ENCODE results near the gene APOA5.
"Not testable (repeated sequence)": the region's sequence is repeated elsewhere in the genome, so short reads cannot be mapped to it uniquely, and the experiment has no call there.

The APOA5 gene

GRCh38 chr11:116811194-116811593 lies 19.5 kb upstream of the APOA5 start:
- DNase-seq (ENCODE audit: low read depth), result no peak
- Histone ChIP-seq H3K36me3 (ENCODE audit: control insufficient read depth, insufficient read depth, low read length, severe bottlenecking) (no peaks in the 10 kb centered on the region), H3K9ac (ENCODE audit: low read length) (no peak overlapping the region), H3K27me3 (replicated peaks; ENCODE audit: control insufficient read depth, insufficient read depth, low read length) (no peaks in the 10 kb centered on the region), H3K4me3 (ENCODE audit: low read length) (no peak overlapping the region), H3K9me3 (ENCODE audit: control insufficient read depth, low read length) (peaks cover 3% of the 10 kb centered on the region), H3K4me1 (ENCODE audit: control insufficient read depth, insufficient read depth, low read length) (peaks cover 10% of the 10 kb centered on the region)

- Histone ChIP-seq H3K4me3 (ENCODE audit: low read length) (no peak overlapping the region), H3K9me3 (ENCODE audit: control insufficient read depth, low read length) (peaks cover 3% of the 10 kb centered on the region), H3K9ac (ENCODE audit: low read length) (no peak overlapping the region), H3K4me1 (ENCODE audit: control insufficient read depth, insufficient read depth, low read length) (peaks cover 10% of the 10 kb centered on the region), H3K27me3 (replicated peaks; ENCODE audit: control insufficient read depth, insufficient read depth, low read length) (no peaks in the 10 kb centered on the region), H3K36me3 (ENCODE audit: control insufficient read depth, insufficient read depth, low read length, severe bottlenecking) (no peaks in the 10 kb centered on the region)
- no peak for DNase-seq (ENCODE audit: low read depth)
Observed at GRCh38 chr11:116808262-116809175, 16.8 kb upstream of the APOA5 start.

- no peak for DNase-seq (ENCODE audit: low read depth)
- Histone ChIP-seq H3K27me3 (replicated peaks; ENCODE audit: control insufficient read depth, insufficient read depth, low read length) (no peaks in the 10 kb centered on the region), H3K36me3 (ENCODE audit: control insufficient read depth, insufficient read depth, low read length, severe bottlenecking) (no peaks in the 10 kb centered on the region), H3K9me3 (ENCODE audit: control insufficient read depth, low read length) (no peaks in the 10 kb centered on the region), H3K4me3 (ENCODE audit: low read length) (no peak overlapping the region), H3K4me1 (ENCODE audit: control insufficient read depth, insufficient read depth, low read length) (peaks cover 10% of the 10 kb centered on the region), H3K9ac (ENCODE audit: low read length) (no peak overlapping the region)
Observed at GRCh38 chr11:116807601-116808261, 16.1 kb upstream of the APOA5 start.

- no peaks in the 10 kb centered on the region for H3K9me3 ChIP-seq (ENCODE audit: control insufficient read depth, low read length)
- H3K4me3 ChIP-seq (ENCODE audit: low read length), result no peak overlapping the region
- H3K36me3 ChIP-seq (ENCODE audit: control insufficient read depth, insufficient read depth, low read length, severe bottlenecking), result no peaks in the 10 kb centered on the region
- H3K27me3 ChIP-seq (replicated peaks; ENCODE audit: control insufficient read depth, insufficient read depth, low read length), result no peaks in the 10 kb centered on the region
- no peak overlapping the region for H3K9ac ChIP-seq (ENCODE audit: low read length)
- DNase-seq (ENCODE audit: low read depth), result no peak
- peaks cover 7% of the 10 kb centered on the region for H3K4me1 ChIP-seq (ENCODE audit: control insufficient read depth, insufficient read depth, low read length)
Observed at GRCh38 chr11:116804001-116804400, 12.3 kb upstream of the APOA5 start.

GRCh38 chr11:116801662-116802061 lies 10.0 kb upstream of the APOA5 start:
- H3K9ac ChIP-seq (ENCODE audit: low read length); H3K4me3 ChIP-seq (ENCODE audit: low read length); H3K4me1 ChIP-seq (ENCODE audit: control insufficient read depth, insufficient read depth, low read length); H3K9me3 ChIP-seq (ENCODE audit: control insufficient read depth, low read length); H3K27me3 ChIP-seq (replicated peaks; ENCODE audit: control insufficient read depth, insufficient read depth, low read length); H3K36me3 ChIP-seq (ENCODE audit: control insufficient read depth, insufficient read depth, low read length, severe bottlenecking); DNase-seq (ENCODE audit: low read depth): not testable (repeated sequence)

- Histone ChIP-seq H3K4me1 (ENCODE audit: control insufficient read depth, insufficient read depth, low read length) (no peaks in the 10 kb centered on the region), H3K9ac (ENCODE audit: low read length) (no peak overlapping the region), H3K36me3 (ENCODE audit: control insufficient read depth, insufficient read depth, low read length, severe bottlenecking) (no peaks in the 10 kb centered on the region), H3K4me3 (ENCODE audit: low read length) (no peak overlapping the region), H3K27me3 (replicated peaks; ENCODE audit: control insufficient read depth, insufficient read depth, low read length) (no peaks in the 10 kb centered on the region), H3K9me3 (ENCODE audit: control insufficient read depth, low read length) (no peaks in the 10 kb centered on the region)
- no peak for DNase-seq (ENCODE audit: low read depth)
Observed at GRCh38 chr11:116800610-116801009, 8.9 kb upstream of the APOA5 start.

- Histone ChIP-seq H3K27me3 (replicated peaks; ENCODE audit: control insufficient read depth, insufficient read depth, low read length) (no peaks in the 10 kb centered on the region), H3K4me3 (ENCODE audit: low read length) (no peak overlapping the region), H3K9ac (ENCODE audit: low read length) (no peak overlapping the region), H3K9me3 (ENCODE audit: control insufficient read depth, low read length) (no peaks in the 10 kb centered on the region), H3K36me3 (ENCODE audit: control insufficient read depth, insufficient read depth, low read length, severe bottlenecking) (no peaks in the 10 kb centered on the region), H3K4me1 (ENCODE audit: control insufficient read depth, insufficient read depth, low read length) (peaks cover 4% of the 10 kb centered on the region)
- no peak for DNase-seq (ENCODE audit: low read depth)
Observed at GRCh38 chr11:116798368-116798767, 6.7 kb upstream of the APOA5 start.

- Histone ChIP-seq H3K4me3 (ENCODE audit: low read length) (no peak overlapping the region), H3K9me3 (ENCODE audit: control insufficient read depth, low read length) (no peaks in the 10 kb centered on the region), H3K4me1 (ENCODE audit: control insufficient read depth, insufficient read depth, low read length) (peaks cover 10% of the 10 kb centered on the region), H3K9ac (ENCODE audit: low read length) (no peak overlapping the region), H3K27me3 (replicated peaks; ENCODE audit: control insufficient read depth, insufficient read depth, low read length) (no peaks in the 10 kb centered on the region), H3K36me3 (ENCODE audit: control insufficient read depth, insufficient read depth, low read length, severe bottlenecking) (no peaks in the 10 kb centered on the region)
- DNase-seq (ENCODE audit: low read depth), result no peak
Observed at GRCh38 chr11:116797816-116798215, 6.1 kb upstream of the APOA5 start.

- no peak overlapping the region for H3K4me3 ChIP-seq (ENCODE audit: low read length)
- no peaks in the 10 kb centered on the region for H3K9me3 ChIP-seq (ENCODE audit: control insufficient read depth, low read length)
- no peak overlapping the region for H3K9ac ChIP-seq (ENCODE audit: low read length)
- H3K4me1 ChIP-seq (ENCODE audit: control insufficient read depth, insufficient read depth, low read length), result peaks cover 23% of the 10 kb centered on the region
- H3K27me3 ChIP-seq (replicated peaks; ENCODE audit: control insufficient read depth, insufficient read depth, low read length), result no peaks in the 10 kb centered on the region
- no peaks in the 10 kb centered on the region for H3K36me3 ChIP-seq (ENCODE audit: control insufficient read depth, insufficient read depth, low read length, severe bottlenecking)
- no peak for DNase-seq (ENCODE audit: low read depth)
Observed at GRCh38 chr11:116796548-116796947, 4.9 kb upstream of the APOA5 start.

- no peaks in the 10 kb centered on the region for H3K27me3 ChIP-seq (replicated peaks; ENCODE audit: control insufficient read depth, insufficient read depth, low read length)
- peaks cover 28% of the 10 kb centered on the region for H3K4me1 ChIP-seq (ENCODE audit: control insufficient read depth, insufficient read depth, low read length)
- H3K36me3 ChIP-seq (ENCODE audit: control insufficient read depth, insufficient read depth, low read length, severe bottlenecking), result no peaks in the 10 kb centered on the region
- H3K9me3 ChIP-seq (ENCODE audit: control insufficient read depth, low read length), result no peaks in the 10 kb centered on the region
- H3K4me3 ChIP-seq (ENCODE audit: low read length), result no peak overlapping the region
- no peak for DNase-seq (ENCODE audit: low read depth)
- H3K9ac ChIP-seq (ENCODE audit: low read length), result no peak overlapping the region
Observed at GRCh38 chr11:116794851-116795250, 3.2 kb upstream of the APOA5 start.

- H3K4me3 ChIP-seq (ENCODE audit: low read length), result no peak overlapping the region
- no peaks in the 10 kb centered on the region for H3K36me3 ChIP-seq (ENCODE audit: control insufficient read depth, insufficient read depth, low read length, severe bottlenecking)
- no peak for DNase-seq (ENCODE audit: low read depth)
- H3K4me1 ChIP-seq (ENCODE audit: control insufficient read depth, insufficient read depth, low read length), result peaks cover 28% of the 10 kb centered on the region
- H3K27me3 ChIP-seq (replicated peaks; ENCODE audit: control insufficient read depth, insufficient read depth, low read length), result no peaks in the 10 kb centered on the region
- H3K9ac ChIP-seq (ENCODE audit: low read length), result peak overlapping the region; percentile 11
- H3K9me3 ChIP-seq (ENCODE audit: control insufficient read depth, low read length), result no peaks in the 10 kb centered on the region
Observed at GRCh38 chr11:116793772-116794097, 2.1 kb upstream of the APOA5 start.

All from adipocyte (in vitro differentiated cells).